Neural progenitor cell (in vitro differentiated cells): ENCODE data around the gene CXCL12. TPM values are rescaled to one million over a fixed set of nuclear protein-coding genes. Genes with fewer than 3 reads are reported as not detected.

Source experiments
- DNase-seq: peaks from one replicate; pipeline ENCODE4 v3.0.0-alpha.2; 2016; ENCODE audit warnings: low spot score
- H2AFZ ChIP-seq: fragments of 200-600 bp; sonication (generic); replicated peaks from 2 replicates; pipeline ENCODE4 v1.6.1; 2016; ENCODE audit warnings: antibody characterized with exemption
- H3F3A ChIP-seq: fragments of 200-600 bp; sonication (generic); 2 replicates; pipeline ENCODE4 v1.6.1; 2016; ENCODE audit warnings: antibody characterized with exemption, low read depth
- H3K27ac ChIP-seq: fragments of 200-600 bp; sonication (generic); 2 replicates; pipeline ENCODE4 v1.5.1; 2016; ENCODE audit warnings: mild to moderate bottlenecking
- H3K27me3 ChIP-seq: fragments of 200-600 bp; sonication (generic); 2 replicates; pipeline ENCODE4 v1.6.1; 2016; ENCODE audit warnings: mild to moderate bottlenecking, moderate library complexity
- H3K36me3 ChIP-seq: fragments of 200-600 bp; sonication (generic); 2 replicates; pipeline ENCODE4 v1.5.1; 2016
- H3K4me1 ChIP-seq: fragments of 200-600 bp; sonication (generic); 2 replicates; pipeline ENCODE4 v1.6.1; 2016; ENCODE audit warnings: mixed run types
- H3K4me2 ChIP-seq: fragments of 200-600 bp; sonication (generic); 2 replicates; pipeline ENCODE4 v1.6.1; 2016
- H3K4me3 ChIP-seq: fragments of 200-600 bp; sonication (generic); 2 replicates; pipeline ENCODE4 v1.5.1; 2016
- H3K79me2 ChIP-seq: fragments of 200-600 bp; sonication (generic); 2 replicates; pipeline ENCODE4 v1.6.1; 2016; ENCODE audit warnings: low read depth
- H3K9ac ChIP-seq: fragments of 200-600 bp; sonication (generic); 2 replicates; pipeline ENCODE4 v1.6.1; 2016
- H3K9me3 ChIP-seq: fragments of 200-600 bp; sonication (generic); 2 replicates; pipeline ENCODE4 v1.5.1; 2016; ENCODE audit warnings: low read depth
- H4K20me1 ChIP-seq: fragments of 200-600 bp; sonication (generic); 2 replicates; pipeline ENCODE4 v1.6.1; 2016; ENCODE audit warnings: low read depth
- H3K27ac Mint-ChIP-seq: 3 replicates; pipeline ENCODE4 v1.8.0; 2021; ENCODE audit warnings: mixed read lengths
- H3K27me3 Mint-ChIP-seq: 2 replicates; pipeline ENCODE4 v1.8.0; 2022; ENCODE audit warnings: low read depth, mild to moderate bottlenecking, inconsistent platforms, moderate library complexity, mixed read lengths; ENCODE audit not compliant: insufficient read depth
- H3K36me3 Mint-ChIP-seq: 3 replicates; pipeline ENCODE4 v1.8.0; 2021; ENCODE audit warnings: mixed read lengths
- H3K4me1 Mint-ChIP-seq: 3 replicates; pipeline ENCODE4 v1.8.0; 2021; ENCODE audit warnings: mixed read lengths
- H3K4me3 Mint-ChIP-seq: 3 replicates; pipeline ENCODE4 v1.8.0; 2021; ENCODE audit warnings: mild to moderate bottlenecking, moderate library complexity, mixed read lengths
- H3K9me3 Mint-ChIP-seq: 3 replicates; pipeline ENCODE4 v1.8.0; 2020; ENCODE audit warnings: mixed read lengths
- EZH2 ChIP-seq: fragments of 200-600 bp; sonication (generic); IDR thresholded peaks from 2 replicates; pipeline ENCODE4 v1.6.1; 2017; ENCODE audit warnings: antibody characterized with exemption, mild to moderate bottlenecking, moderate library complexity
- EZH2phosphoT487 ChIP-seq: fragments of 200-600 bp; sonication (generic); IDR thresholded peaks from 2 replicates; pipeline ENCODE4 v1.6.1; 2017; ENCODE audit warnings: antibody characterized with exemption
- total RNA-seq: library from RNA; depleted of rRNA; stranded (reverse); fragments of >200 nt; gene quantifications from 2 replicates; pipeline ENCODE4 v1.2.3, GENCODE V29; 2015; ENCODE audit warnings: low replicate concordance
- TF ChIP-seq, protein P1 (sequence below): fragments of 200-600 bp; sonication (generic); IDR thresholded peaks from 2 replicates; pipeline ENCODE4 v1.5.1; 2017; ENCODE audit warnings: antibody characterized with exemption, mild to moderate bottlenecking

CXCL12 gene
- total RNA-seq, 1 donor from 2014 or later, result 0.09 TPM

DNA sequence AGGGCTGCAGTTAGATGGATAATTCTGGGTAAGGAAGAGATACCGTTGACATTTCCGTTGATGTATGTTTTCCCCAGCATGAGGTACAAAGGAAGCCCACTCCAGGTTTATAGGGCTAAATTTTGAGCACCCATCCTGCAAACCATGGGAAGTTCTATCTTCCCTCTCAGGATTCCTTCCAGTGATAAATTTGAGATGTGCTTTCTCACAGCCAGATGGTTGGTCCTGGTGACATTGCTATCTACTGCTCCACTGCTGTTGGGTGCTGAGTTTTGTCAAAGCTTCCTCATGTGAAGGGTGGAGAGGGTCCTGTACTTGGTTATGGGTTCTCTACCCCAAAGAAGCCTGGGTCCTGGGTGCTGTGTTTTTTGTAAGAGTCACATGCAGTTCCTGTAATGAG lies 57.4 kb downstream of the CXCL12 start:
- DNase-seq, result no peak
- no peaks in the 10 kb centered on the region for H3K27me3 ChIP-seq
- Mint-ChIP-seq H3K9me3 (no peaks in the 10 kb centered on the region), H3K4me3 (no peak overlapping the region), H3K27ac (no peak overlapping the region), H3K4me1 (peaks cover 2% of the 10 kb centered on the region), H3K27me3 (peaks cover 8% of the 10 kb centered on the region), H3K36me3 (no peaks in the 10 kb centered on the region)
- no peaks in the 10 kb centered on the region for H4K20me1 ChIP-seq
- no peak overlapping the region for H3K9ac ChIP-seq
- no peak overlapping the region for H2AFZ ChIP-seq
- no peak overlapping the region for H3K4me2 ChIP-seq
- H3K4me1 ChIP-seq, result no peaks in the 10 kb centered on the region
- H3K36me3 ChIP-seq, result no peaks in the 10 kb centered on the region
- no peak for TF ChIP-seq EZH2
- TF ChIP-seq, protein P1, sequence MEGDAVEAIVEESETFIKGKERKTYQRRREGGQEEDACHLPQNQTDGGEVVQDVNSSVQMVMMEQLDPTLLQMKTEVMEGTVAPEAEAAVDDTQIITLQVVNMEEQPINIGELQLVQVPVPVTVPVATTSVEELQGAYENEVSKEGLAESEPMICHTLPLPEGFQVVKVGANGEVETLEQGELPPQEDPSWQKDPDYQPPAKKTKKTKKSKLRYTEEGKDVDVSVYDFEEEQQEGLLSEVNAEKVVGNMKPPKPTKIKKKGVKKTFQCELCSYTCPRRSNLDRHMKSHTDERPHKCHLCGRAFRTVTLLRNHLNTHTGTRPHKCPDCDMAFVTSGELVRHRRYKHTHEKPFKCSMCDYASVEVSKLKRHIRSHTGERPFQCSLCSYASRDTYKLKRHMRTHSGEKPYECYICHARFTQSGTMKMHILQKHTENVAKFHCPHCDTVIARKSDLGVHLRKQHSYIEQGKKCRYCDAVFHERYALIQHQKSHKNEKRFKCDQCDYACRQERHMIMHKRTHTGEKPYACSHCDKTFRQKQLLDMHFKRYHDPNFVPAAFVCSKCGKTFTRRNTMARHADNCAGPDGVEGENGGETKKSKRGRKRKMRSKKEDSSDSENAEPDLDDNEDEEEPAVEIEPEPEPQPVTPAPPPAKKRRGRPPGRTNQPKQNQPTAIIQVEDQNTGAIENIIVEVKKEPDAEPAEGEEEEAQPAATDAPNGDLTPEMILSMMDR, result no peak
- TF ChIP-seq EZH2phosphoT487, result no peak
- no peaks in the 10 kb centered on the region for H3K79me2 ChIP-seq
- H3K9me3 ChIP-seq, result no peaks in the 10 kb centered on the region
- no peak overlapping the region for H3K27ac ChIP-seq
- no peak overlapping the region for H3K4me3 ChIP-seq
- no peaks in the 10 kb centered on the region for H3F3A ChIP-seq
